HEK293T (cell line): ENCODE data around the gene ZNF57.
"Not testable (repeated sequence)": the region's sequence is repeated elsewhere in the genome, so short reads cannot be mapped to it uniquely, and the experiment has no call there.

Source experiments
- CTCF ChIA-PET: fragments of 350-600 bp; formaldehyde crosslinking; extraction: SDS; loops from one replicate; lab custom pipeline; 2021; ENCODE audit warnings: antibody characterized with exemption, inconsistent platforms; lab: Yijun Ruan, JAX
- POLR2A ChIA-PET: fragments of 350-600 bp; formaldehyde crosslinking; extraction: SDS; loops from one replicate; lab custom pipeline; 2020; ENCODE audit warnings: antibody characterized with exemption, inconsistent platforms; lab: Yijun Ruan, JAX
- DNase-seq: peaks from one replicate; pipeline ENCODE4 v3.0.0; 2012; ENCODE audit warnings: mixed read lengths; ENCODE audit errors: extremely low spot score
- ARNT ChIP-seq: fragments of 450-650 bp; IDR thresholded peaks from 2 replicates; pipeline ENCODE4 v1.6.1; 2017; ENCODE audit warnings: mild to moderate bottlenecking
- BHLHE40 ChIP-seq: fragments of 450-650 bp; IDR thresholded peaks from 2 replicates; pipeline ENCODE4 v1.6.1; 2016; ENCODE audit warnings: mild to moderate bottlenecking, moderate library complexity, borderline replicate concordance
- CTBP1 ChIP-seq: fragments of 450-650 bp; IDR thresholded peaks from 2 replicates; pipeline ENCODE4 v1.6.1; 2016; ENCODE audit warnings: borderline replicate concordance
- ELF4 ChIP-seq: fragments of 450-650 bp; IDR thresholded peaks from 2 replicates; pipeline ENCODE4 v1.6.1; 2017; ENCODE audit warnings: antibody characterized with exemption
- FOXA1 ChIP-seq: fragments of 450-650 bp; IDR thresholded peaks from 2 replicates; pipeline ENCODE4 v1.6.1; 2016; ENCODE audit warnings: mild to moderate bottlenecking
- FOXK2 ChIP-seq: fragments of 450-650 bp; IDR thresholded peaks from 2 replicates; pipeline ENCODE4 v1.6.1; 2016; ENCODE audit warnings: mild to moderate bottlenecking
- FOXM1 ChIP-seq: fragments of 450-650 bp; IDR thresholded peaks from 2 replicates; pipeline ENCODE4 v1.6.1; 2017; ENCODE audit warnings: mild to moderate bottlenecking, borderline replicate concordance
- HDGF ChIP-seq: fragments of 450-650 bp; IDR thresholded peaks from 2 replicates; pipeline ENCODE4 v1.6.1; 2017; ENCODE audit warnings: antibody characterized with exemption, borderline replicate concordance
- L3MBTL2 ChIP-seq: fragments of 450-650 bp; conservative IDR thresholded peaks from 2 replicates; pipeline ENCODE4 v1.6.1; 2016; ENCODE audit warnings: mild to moderate bottlenecking
- LEF1 ChIP-seq: fragments of 450-650 bp; IDR thresholded peaks from 2 replicates; pipeline ENCODE4 v1.6.1; 2017; ENCODE audit warnings: mild to moderate bottlenecking, borderline replicate concordance
- NFRKB ChIP-seq: fragments of 450-650 bp; IDR thresholded peaks from 2 replicates; pipeline ENCODE4 v1.6.1; 2016; ENCODE audit warnings: mild to moderate bottlenecking, moderate library complexity
- PKNOX1 ChIP-seq: fragments of 450-650 bp; IDR thresholded peaks from 2 replicates; pipeline ENCODE4 v1.6.1; 2016
- SP1 ChIP-seq: fragments of 450-650 bp; IDR thresholded peaks from 2 replicates; pipeline ENCODE4 v1.6.1; 2017
- SUZ12 ChIP-seq: fragments of 450-650 bp; IDR thresholded peaks from 2 replicates; pipeline ENCODE4 v1.6.1; 2016; ENCODE audit warnings: mild to moderate bottlenecking
- TARDBP ChIP-seq: fragments of 450-650 bp; IDR thresholded peaks from 2 replicates; pipeline ENCODE4 v1.6.1; 2016
- ZNF384 ChIP-seq: fragments of 450-650 bp; IDR thresholded peaks from 2 replicates; pipeline ENCODE4 v1.6.1; 2016

ZNF57 gene

DNA sequence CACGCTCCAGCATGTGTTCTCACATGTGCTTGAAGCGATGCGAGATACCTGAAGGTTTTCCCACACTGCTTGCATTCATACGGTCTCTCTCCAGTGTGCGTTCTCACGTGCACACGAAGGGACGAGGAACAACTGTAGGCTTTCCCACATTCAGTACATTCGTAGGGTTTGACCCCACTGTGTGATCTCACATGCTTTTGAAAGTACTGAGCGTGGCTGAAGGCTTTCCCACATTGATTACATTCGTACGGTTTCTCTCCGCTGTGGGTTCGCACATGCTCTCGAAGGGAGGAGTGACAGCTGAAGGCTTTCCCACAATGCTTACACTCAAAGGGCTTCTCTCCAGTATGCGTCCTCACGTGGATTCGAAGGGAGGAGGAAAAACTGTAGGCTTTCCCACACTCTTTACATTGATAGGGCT, 32.8 kb downstream of the ZNF57 start:
- ChIA-PET CTCF (no interaction called here), POLR2A (no interaction called here)
- no peak for TF ChIP-seq CTBP1
- peak; percentile 24 for TF ChIP-seq L3MBTL2
- peak; percentile 47; the same call in 1 of the 2 replicates for TF ChIP-seq NFRKB
- no peak for DNase-seq

GRCh38 chr19:2935863-2936262, 35.1 kb downstream of the ZNF57 start:
- POLR2A ChIA-PET, DNase-seq, CTCF ChIA-PET: not testable (repeated sequence)

GRCh38 chr19:2942928-2943640, 42.4 kb downstream of the ZNF57 start:
- POLR2A ChIA-PET: interaction anchor here (1.0 kb wide), 1 partner anchor 8 kb away, joined by 6 read pairs; no protein-coding TSS in a partner anchor
- no peak for TF ChIP-seq HDGF
- no peak for TF ChIP-seq ZNF384
- no peak for TF ChIP-seq L3MBTL2
- no peak for TF ChIP-seq NFRKB
- TF ChIP-seq BHLHE40: no peak
- TF ChIP-seq ARNT: no peak
- TF ChIP-seq SP1: no peak
- TF ChIP-seq LEF1: no peak
- no peak for TF ChIP-seq ELF4
- no peak for TF ChIP-seq PKNOX1
- no peak for TF ChIP-seq TARDBP
- TF ChIP-seq CTBP1: no peak
- TF ChIP-seq SUZ12: no peak
- TF ChIP-seq FOXA1: no peak
- TF ChIP-seq FOXK2: no peak
- CTCF ChIA-PET: no interaction called here
- DNase-seq: no peak

- no peak for DNase-seq
- TF ChIP-seq ARNT (no peak), SP1 (no peak), NFRKB (no peak)
- CTCF ChIA-PET: no interaction called here
- POLR2A ChIA-PET: no interaction called here
Observed at GRCh38 chr19:2944403-2944774, 43.7 kb downstream of the ZNF57 start.

DNA sequence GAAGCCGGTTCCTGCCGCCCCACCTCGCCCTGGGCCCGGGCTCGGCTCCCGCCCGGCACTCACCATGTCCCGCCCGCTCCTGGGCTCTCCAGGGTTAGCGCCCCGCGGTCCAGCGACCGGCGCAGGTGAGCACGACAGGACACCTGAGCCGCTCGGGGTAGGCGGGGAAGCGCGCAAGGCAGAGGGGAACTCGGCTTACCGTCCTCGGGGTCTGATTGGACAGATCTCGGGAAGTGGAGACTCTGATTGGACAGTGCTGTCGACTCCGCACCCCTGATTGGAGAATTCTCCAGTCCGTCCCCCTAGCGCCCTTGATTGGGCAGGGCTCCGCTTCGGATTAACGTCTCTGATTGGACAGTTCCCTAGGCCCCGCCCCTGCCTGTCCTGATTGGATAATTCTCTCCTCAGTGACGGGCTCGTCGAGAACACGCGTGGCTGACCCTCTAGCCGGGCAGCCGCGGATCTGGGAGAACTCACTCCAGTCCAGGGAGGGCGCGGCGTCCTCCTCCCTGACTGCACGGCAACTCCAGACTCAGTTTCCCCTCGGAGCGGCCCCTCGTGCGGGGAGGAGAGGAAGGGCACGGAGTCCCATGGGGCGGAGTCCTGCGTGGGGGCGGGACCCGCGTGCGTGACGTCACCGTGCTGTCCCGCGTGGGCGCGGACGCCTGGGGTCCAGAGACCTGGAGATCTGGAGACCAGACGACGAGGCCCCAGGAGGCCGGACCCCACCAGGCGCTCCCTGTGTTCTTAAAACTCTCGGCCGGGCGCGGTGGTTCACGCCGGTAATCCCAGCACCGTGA, 44.2 kb downstream of the ZNF57 start, which contains the start of gene ZNF77:
ZNF77 (minus strand) TSS at position 197 of the 800 bp plus-strand sequence; CDS start at position 66, 131 bp downstream.
- no peak for TF ChIP-seq HDGF
- peak; percentile 49; the same call in 1 of the 2 replicates for TF ChIP-seq CTBP1
- TF ChIP-seq TARDBP: peak; percentile 100
- peak; percentile 99 for TF ChIP-seq PKNOX1
- peak; percentile 93 for TF ChIP-seq L3MBTL2
- no peak for TF ChIP-seq ARNT
- TF ChIP-seq LEF1: peak; percentile 77
- CTCF ChIA-PET: no interaction called here
- POLR2A ChIA-PET: no interaction called here
- DNase-seq: peak; percentile 99

GRCh38 chr19:2945575-2946184, 45.0 kb downstream of the ZNF57 start:
- POLR2A ChIA-PET: no interaction called here
- TF ChIP-seq HDGF (no peak), SP1 (no peak), FOXM1 (no peak)
- DNase-seq: no peak
- CTCF ChIA-PET: no interaction called here

GRCh38 chr19:2949939-2950285, 49.2 kb downstream of the ZNF57 start:
- CTCF ChIA-PET: interaction anchor here (0.6 to 2.3 kb wide), 14 partner anchors 10 to 235 kb away, joined by 3 to 10 read pairs (median 4); no protein-coding TSS in a partner anchor
- peak; percentile 18 for DNase-seq
- no peak; the same call in 1 of the 2 replicates for TF ChIP-seq PKNOX1
- POLR2A ChIA-PET: interaction anchor here (0.9 to 2.0 kb wide), 13 partner anchors 15 to 606 kb away, joined by 3 to 18 read pairs (median 3); no protein-coding TSS in a partner anchor
